ENCODE data around the gene MDFIC.
A peak's percentile ranks its signal among the peaks of the same experiment; 100 is the strongest.

The MDFIC gene

DNA sequence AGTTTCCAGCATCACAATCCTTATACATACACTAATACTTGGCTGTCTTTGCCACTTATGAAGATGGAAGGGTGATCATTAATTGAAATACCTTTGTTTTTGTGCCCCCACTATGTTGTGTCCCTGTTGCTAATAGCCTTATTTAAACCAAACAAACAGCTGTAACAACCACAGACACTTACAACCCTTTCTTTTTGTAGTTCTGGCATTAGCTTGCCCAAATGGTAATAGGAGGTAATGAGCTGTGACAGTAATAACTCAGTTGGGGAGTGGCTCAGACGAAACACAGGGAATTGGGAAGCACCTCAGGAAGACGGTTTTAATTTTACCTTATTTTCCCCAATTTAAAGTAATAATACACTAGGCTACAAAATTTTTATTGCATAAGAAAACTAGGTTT, 83.4 kb downstream of the MDFIC start:
- no peak for DNase-seq

DNA sequence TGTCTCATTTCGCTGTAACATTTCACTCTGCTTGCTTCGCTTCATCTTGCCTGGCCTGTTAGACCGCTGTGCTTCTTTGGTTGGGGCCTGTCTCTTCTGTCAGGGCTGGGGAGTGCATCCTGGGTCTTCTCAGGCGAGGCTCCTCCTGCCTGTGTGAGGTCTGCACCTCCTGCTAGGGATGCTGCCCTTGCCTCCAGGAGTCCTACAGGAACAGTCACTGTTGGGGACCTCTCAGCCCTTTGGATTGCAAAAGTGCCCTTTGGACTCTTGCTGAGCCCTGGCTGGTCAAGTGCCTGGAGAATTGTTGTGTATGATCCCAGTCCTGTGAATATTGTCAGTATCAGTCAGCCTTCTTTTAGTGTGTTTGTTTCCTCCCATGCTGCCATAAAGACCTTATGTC, 84.1 kb downstream of the MDFIC start:
- no peak for DNase-seq

DNA sequence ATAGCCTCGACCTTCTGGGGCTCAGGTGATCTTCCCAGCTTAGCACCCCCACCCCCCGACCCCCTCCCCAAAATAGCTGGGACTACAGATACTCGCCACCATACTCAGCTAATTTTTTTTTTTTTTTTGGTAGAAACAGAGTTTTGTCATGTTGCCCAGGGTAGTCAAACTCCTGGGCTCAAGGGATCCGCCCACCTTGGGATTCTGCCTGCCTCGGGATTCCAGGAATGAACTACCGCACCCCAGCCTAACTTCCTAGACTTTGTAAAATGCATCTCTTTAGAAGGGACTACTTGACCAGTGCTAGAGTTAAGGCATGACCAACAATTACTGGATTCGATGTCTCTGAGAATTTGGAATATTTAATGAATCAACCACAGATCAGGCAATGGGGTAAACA, 85.9 kb downstream of the MDFIC start:
- no peak for DNase-seq

DNA sequence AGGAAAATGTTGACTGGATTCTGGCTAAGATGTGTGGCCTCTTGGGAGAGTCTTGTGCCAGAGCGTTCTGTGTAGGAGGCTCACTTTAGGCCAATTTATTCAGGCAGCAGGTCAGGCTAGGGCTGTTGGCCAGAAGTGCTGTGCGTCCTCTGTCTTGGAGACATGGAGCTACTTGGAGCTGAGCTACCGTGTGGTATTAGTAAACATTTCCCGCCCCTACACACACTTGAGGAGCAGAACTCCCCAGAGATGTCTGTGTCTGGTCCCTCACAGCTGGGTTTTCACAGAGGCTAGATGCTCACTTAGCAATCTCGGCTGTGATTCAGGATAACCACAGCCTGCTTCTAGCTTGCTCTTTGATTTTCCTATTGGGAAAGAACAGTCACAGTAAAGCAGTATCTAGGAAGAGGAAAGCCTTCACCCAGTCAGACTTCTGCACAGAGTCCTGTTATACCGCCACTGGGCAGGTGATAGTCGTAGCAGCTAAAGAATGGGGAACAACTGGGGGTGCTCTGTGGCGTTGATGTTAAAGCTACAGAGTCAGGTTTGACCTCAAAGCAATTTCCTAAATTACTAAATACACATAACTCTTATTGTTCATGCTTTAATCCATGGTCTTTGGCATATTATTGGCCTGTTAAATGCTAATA, 86.7 kb downstream of the MDFIC start:
- DNase-seq, result no peak

DNA sequence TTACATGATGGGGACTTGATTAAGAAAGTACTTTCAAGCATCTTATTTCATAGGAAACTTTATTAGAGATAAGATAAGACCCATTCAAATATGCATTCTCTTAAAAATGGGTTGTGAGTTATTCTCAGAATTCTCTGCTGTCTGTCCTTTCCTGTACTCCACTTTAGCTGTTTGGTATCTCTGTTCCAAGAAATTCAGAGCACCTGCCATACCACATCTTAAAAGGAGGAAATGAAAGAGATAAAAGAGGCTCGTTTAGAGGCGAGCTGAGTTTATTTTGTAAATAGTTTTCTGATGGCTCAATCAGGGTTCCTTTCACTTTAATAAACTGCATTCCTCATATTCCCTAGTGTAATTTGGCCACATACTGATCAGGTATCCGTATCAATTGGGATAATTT, 87.2 kb downstream of the MDFIC start:
- no peak for DNase-seq

DNA sequence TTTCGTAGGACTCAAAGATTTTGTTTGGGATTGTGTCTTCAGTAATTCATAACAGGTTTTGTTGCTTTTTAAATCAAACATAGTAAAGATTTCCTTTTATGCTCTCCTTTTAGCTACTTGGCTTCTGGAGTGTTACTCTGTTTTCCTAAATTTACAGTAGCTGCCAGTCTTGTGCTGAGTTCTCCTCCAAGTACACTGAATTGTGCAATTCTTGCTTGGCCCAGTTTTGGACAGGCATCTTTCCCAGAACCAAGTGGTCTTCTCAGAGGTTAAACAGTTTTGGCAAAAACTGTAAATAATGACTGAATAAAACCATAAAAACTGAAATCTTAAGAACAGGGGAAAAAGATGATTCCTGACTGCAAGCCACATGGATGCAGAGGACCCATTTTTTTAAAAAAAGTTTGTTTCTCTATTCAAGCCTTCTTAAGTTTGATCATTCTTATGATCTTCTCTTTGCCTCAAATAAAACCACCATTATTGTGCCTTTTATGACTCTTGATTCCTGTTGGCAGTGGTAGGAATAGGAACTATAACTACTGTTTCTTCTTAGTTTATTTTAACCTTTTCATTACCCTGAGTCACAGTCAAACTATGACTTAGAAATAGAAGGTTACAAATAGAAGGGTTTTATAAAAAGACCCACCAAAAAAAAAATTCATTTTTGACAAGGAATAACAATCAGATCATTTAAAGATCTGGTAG, 88.0 kb downstream of the MDFIC start:
- no peak for DNase-seq

DNA sequence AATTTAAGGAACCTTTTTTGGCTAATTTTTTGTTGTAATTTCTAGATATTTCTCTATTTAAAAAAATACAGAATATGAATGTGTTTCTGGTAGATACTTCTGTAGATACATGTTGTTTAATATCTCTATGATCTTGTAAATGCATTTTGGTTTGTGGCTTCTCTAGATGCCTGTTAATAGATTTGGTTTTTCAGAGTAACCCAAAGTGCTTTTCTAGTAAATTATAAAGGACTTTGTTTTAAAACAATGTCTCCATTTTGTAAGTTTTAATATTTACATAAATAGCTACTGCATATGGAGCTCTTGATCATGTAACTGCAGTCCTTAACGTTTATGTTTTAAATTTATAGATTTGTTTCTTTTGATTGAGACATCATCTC, 88.5 kb downstream of the MDFIC start:
- no peak for DNase-seq

DNA sequence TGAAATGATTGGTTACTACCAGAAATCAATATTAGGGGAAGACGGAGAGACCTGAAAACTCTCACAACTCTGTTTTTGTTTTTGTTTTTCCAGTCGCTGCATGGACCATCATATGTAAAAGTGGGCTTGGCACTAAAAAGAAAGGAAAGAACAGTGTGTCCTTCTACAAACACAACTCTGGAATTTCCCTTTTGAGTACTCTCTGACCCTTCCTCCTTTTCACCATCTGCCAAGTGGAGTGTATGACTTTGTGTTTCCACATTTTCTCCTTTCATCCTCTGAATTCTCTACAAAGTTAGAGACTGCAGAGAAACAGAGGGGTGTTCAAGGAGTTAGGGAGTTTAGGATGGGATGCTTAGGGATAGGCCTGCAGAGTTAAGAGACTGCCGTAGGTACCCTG, 92.0 kb downstream of the MDFIC start:
- DNase-seq, result no peak

DNA sequence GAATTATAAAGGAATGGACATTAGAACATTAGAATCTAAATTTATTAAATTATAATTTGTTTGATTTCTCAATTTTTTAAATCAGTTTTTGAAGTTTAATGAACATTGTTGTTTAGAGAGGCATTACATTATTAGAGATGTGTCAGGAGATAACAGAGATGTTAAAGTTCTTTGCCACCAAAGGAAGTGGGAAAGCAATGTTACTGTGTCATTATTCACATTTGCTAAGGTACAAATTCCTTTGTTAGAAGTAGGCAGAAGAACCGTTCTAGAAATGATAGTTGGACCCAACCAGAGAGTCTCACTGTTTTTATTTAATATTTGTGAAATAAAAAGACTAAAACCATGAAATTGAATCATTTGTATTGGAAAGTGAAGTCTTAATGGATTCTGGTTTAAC, 92.9 kb downstream of the MDFIC start:
- DNase-seq, result no peak

DNA sequence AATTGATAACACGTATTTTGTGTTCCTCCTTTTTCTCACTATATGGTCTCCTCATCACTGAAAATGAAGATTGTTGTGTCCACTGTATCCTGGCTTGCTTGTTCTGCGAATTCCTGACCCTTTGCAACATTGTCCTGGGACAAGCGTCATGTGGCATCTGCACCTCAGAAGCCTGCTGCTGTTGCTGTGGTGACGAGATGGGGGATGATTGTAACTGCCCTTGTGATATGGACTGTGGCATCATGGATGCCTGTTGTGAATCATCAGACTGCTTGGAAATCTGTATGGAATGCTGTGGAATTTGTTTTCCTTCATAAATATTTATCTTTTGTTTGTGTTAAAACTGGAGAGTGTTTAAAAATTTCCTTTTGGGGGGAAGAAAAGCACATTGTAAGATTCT, 93.7 kb downstream of the MDFIC start:
- no peak for DNase-seq

DNA sequence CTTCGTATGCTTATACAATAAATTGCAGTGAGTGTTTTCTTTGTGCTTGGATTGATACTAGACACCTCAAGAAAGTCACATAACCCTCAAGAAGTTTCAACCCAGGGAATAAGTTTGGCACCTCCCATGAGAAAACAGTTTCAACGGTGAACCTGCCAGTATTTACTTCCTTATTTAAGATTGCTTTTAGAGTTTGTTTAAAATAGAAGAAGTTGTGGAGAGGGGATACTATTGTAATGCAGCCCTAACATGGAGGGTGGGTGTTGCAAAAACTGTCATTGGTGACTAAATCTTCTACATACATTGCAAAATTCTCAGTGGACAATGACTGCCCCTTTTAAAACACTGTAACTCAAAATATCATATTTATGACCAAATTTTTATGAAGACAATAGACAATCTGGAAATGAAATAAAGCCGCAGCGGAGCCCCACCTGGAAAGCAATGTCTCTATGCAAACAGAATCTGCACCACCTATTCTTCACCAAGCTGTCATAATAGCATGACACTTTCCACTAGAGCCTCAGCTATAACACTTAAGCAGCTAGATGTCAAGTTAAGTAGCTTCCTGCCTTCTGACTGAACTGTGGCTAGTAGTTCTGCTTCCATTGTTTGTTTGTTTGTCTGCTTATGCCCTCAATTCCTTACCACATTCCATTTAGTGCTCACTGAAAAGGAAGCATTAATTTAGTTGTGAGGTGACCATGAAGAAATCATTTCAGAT, 98.2 kb downstream of the MDFIC start:
- no peak for DNase-seq

DNA sequence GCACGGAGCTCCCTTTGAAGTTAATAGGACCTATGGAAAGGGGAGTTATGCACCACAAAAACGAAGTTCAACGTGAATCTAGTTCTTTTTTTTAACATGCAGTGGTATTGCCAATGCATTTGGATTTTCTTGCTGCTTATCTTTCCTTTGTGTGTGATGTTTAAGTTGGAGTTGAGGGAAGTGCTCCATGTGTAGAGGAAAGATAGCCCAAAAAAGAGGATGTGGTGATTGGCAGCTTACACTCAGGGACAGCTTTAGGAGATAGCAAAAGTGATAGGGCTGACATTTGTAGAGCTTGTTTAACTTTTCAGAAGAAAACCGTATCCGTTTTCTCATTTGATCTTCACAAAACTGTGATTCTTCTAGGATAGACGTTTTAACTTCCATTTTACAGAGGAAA, 101.3 kb downstream of the MDFIC start:
- no peak for DNase-seq

DNA sequence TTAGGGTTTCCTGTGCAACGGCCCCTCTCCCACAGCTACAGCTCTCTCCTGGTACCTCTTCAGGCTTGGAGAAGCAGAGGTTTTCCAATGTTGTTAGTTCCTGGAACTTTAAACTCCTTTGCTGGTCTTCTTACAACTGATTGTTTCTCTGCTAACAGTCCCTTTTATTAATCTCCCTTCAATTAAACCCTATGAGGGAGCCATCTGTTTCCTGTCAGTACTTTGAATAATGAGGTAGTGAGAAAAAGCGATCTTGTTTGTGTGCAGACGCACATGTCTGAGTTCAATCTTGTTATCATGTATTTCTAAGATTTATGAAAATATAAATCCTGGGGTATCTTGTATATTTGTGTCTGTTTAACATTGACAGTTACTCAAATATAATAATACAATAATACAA, 102.4 kb downstream of the MDFIC start:
- no peak for DNase-seq

DNA sequence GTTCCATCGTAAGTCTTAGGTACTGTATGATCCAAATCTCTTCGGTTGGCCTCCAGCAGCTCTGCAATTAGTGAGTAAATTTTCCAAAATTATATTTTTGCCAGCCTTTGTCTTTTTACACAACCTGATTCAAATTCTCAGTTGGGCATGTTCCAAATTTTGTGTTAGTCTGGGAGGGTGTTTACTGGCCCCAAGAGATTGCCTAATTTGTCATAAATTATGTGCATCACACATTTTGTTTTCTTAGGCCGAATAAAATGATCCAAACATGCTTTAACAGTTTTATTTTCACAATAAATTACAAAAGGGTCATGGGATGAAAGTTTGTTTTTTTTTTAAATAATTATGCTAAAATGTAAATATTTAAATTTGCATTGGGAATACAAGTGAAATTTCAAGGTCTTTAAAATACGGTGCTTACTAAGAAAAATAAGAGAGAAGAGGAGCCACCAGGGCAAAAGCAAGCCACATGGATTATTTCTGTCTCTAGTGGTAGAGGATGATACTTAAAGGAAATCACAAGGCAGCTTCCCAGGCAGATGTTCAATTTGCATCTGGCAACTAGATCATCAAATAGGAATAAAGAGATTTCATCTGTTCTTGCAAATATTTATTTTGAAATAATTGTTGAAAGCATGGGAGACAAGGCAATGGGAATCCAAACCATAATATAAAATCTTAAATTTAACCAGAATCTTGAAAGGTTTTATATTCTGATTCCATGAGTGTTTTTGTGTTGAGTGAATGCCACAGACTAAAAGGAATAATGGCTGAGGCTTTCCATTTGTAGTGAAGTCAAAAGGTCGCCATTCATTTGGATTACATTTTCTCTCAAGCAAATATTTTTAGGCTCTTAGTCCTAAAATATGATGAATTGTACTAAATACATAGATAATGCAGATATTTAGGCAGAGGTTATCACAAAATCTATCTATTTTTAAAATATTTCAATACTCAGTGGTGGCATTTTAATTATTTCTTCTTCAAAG, 111.1 kb downstream of the MDFIC start:
- DNase-seq, result no peak

DNA sequence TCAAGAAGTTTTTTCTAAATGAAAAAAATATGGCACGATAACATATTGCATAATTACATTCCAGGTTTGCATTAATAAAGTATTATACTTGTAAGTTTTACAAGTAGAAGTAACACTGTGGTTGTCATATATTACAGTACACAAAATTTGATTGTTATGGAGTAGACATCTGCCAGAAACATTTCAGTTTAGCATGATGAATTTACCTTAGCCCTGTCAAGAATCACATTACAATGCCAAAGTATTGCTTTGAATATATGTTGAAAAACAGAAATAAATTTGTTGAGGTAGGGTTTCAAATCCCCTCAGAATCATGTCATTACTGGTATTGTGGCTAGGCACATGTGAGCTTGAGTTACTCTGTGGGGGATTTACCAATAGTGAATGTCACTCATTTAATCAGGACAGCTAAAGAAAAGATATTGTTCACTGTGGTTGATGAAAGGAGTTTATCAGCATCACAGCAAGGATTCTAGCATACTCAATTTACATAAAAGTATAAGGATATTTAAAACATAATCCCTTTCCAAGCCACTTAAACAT, 112.1 kb downstream of the MDFIC start:
- no peak for DNase-seq

DNA sequence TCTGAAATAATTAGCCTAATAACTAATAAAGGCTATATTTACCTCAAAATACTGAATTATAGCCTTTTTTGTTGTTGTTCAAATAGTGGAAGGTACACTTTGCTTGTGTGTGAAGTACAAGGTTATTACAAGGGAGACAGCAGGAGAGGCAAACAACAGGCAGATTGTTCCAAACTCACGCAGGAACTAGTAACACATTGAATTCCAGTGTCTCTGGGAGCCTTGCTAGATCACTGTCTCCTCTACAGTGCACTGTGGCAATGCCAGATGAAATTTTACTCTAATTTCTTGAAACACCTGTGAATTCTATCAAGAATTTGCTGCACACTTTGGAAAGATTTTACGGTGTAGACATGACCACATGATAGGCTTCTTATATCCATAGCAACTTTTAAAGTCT, 112.6 kb downstream of the MDFIC start:
- DNase-seq, result no peak

DNA sequence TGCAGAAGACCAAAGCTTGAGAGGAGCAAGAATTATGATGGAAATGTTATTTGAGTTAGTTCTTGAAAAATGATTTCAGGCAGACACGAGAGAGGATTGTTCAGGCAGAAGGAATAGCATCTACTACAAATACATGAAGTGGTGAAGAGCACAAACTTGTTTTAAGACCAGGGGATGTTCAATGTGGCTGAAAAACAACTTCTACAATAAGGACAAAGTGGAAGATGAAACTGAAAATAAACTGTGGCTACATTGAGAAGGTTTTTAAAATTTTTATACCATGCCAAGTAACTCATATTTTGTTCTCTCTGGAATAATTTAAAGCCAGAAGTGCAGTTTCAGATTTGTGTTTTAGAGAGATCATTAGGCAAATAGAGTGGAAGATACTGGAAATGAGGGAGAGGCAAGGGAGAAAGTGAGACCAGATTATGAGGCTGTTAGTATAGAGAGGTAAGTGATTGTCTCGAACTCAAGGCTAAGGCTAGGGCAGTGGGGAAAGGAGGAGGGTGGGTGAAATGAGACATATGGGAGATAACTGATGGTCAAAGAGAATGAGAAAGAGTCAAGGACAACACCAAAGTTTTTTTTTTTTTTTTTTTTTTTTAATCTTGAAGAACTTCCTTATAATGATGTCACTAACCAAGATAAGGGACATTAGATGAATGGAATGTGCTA, 115.4 kb downstream of the MDFIC start:
- DNase-seq, result no peak

DNA sequence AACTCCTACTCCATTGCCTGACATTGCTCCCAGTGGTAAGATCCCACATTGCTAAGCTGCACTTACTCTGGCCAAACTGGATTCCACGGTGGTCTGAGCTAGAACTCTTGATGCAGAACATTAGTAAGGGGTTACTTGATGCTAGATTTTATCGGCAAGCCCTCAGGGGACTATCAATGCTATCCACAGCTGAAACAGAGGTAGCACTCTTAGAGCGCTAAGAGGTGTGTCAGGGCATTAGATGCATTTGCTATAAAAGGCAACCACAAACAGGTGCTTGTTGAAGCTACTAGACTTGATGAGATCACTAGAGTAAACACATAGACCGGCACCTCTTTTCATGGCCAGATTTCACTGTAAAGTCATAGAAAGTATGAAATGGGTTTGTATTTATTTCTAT, 116.3 kb downstream of the MDFIC start:
- DNase-seq, result peak; percentile 60

DNA sequence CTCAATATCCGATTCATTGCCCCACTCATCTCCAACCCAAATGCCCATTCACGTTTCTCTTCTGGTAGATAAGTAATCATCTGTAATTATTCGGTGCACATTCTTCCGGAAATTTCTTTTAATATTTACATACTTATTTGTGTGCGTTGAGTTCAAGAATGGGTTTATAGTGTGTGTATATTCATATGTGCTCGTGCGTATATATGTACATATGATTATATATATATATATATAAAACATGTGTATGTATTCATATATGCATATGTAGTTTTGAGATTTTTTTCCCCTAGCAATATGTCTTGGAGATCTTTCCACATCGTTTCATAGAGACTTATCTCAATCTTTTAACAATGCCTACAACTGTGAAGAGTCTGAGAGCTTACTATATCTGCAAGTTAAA, 118.2 kb downstream of the MDFIC start:
- no peak for DNase-seq

DNA sequence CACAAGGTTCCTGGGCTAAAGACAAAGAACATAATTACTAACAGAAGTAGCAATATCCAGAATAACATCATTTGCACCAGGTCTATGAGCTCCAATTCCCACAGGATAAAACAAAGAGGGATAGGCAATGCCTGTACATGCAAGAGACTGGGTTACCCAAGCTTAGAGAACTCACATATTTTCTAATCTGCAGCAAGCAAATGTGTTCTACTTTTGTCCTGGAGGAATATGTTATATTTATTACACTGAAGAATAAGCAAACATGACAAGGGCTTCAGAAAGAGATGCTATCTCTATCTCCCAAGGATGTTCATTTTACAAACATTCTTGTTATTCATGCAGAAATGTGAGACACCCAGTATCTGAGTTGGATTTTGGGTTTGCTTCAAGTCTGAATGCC, 118.6 kb downstream of the MDFIC start:
- no peak for DNase-seq

DNA sequence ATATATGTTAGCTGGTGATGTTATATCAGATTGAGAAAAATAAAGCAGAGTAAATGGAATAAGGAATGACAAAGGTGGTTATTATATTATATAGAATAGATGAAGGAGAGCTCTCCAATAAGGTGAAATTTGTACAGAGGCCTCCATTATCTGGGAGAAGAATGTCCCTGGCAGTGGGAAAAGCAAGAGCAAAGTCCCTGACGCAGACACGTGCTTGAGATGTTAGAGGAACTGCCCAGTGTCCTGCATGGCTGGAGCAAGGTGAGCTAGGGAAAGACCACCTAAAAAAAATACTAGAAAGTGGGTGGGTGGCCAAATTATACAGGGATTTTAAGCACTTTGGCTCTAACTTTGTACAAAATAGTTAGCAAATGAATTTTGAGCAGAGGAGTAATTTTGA, 120.7 kb downstream of the MDFIC start:
- no peak for DNase-seq

DNA sequence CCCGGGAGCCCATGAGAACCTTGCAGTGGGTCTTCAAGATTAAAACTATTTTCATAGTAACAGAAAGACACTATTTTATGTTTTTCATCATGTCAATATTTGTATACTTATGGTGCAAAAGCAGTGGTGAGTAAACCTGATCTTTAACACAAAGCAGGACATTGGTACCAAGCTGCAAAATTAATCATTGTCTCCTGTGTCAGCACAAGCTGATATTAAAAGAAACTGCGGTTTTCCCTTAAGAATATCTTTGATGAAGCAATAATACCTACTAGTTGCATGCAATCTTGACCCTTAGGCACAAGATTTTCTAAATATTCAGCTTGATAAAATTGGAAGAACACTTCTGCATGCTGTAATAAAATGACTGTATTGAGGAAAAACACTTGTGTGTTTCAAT, 121.7 kb downstream of the MDFIC start:
- DNase-seq, result no peak

Measured in NCI-H510A (cell line).